Testis (tissue), 3 donors: ENCODE measurements around the gene IL34. TPM values are rescaled to one million over a fixed set of nuclear protein-coding genes. Genes with fewer than 3 reads are reported as not detected.
A peak's percentile ranks its signal among the peaks of the same experiment; 100 is the strongest.
"Not testable (repeated sequence)": the region's sequence is repeated elsewhere in the genome, so short reads cannot be mapped to it uniquely, and the experiment has no call there.

Source experiments
- DNase-seq: peaks from one replicate; pipeline ENCODE4 v3.0.0-alpha.2; 2019
- H3K27ac ChIP-seq, 2 donors: fragments of 200-600 bp; sonication (generic); one replicate each; pipeline ENCODE4 v1.5.1; 2019
- H3K27me3 ChIP-seq: fragments of 200-600 bp; sonication (generic); one replicate; pipeline ENCODE4 v1.5.1; 2019
- H3K36me3 ChIP-seq: fragments of 200-600 bp; sonication (generic); one replicate; pipeline ENCODE4 v1.5.1; 2017; ENCODE audit warnings: low read depth; ENCODE audit errors: missing control alignments
- H3K4me1 ChIP-seq: fragments of 200-600 bp; sonication (generic); one replicate; pipeline ENCODE4 v1.5.1; 2019
- H3K4me3 ChIP-seq, 2 donors: fragments of 200-600 bp; sonication (generic); one replicate each; pipeline ENCODE4 v1.5.1; 2017 to 2019
- H3K9me3 ChIP-seq: fragments of 200-600 bp; sonication (generic); one replicate; pipeline ENCODE4 v1.5.1; 2017
- CTCF ChIP-seq, 3 experiments: fragments of 450-650 bp in 2 of 3; fragments of 200-600 bp in 1 of 3; sonication (generic) in 1 of 3; IDR thresholded peaks; one replicate each; pipeline ENCODE4 v1.5.1; 2016 to 2019; ENCODE audit warnings: antibody characterized with exemption in 3 of 3, mild to moderate bottlenecking in 2 of 3, moderate library complexity in 1 of 3
- POLR2A ChIP-seq: fragments of 450-650 bp; IDR thresholded peaks from one replicate; pipeline ENCODE4 v1.6.1; 2017; ENCODE audit warnings: antibody characterized with exemption, mild to moderate bottlenecking, moderate library complexity
- WGBS, 2 donors: methylation state at CpG; one replicate each; pipeline ENCODE4 v1.1.5; 2018; 5-methylcytosine and 5-hydroxymethylcytosine counted together
- intact Hi-C: fragments of 100-400 bp; cut with DNase I; formaldehyde crosslinking; loops from one replicate; pipeline ENCODE4 v1.15.1; 2023; ENCODE audit warnings: low total_unique reads
- polyA plus RNA-seq: library from polyadenylated mRNA; stranded (reverse); fragments of 350-450 nt; fragmentation: Illumina TruSeq; extraction: RNeasy Lipid Tissue Mini Kit (QIAGEN cat#74804); gene quantifications from one replicate; pipeline ENCODE4 v1.2.3, GENCODE V29; 2014; ENCODE audit warnings: low read depth, low replicate concordance; ENCODE audit not compliant: insufficient read depth
- total RNA-seq, 2 donors: library from RNA; depleted of rRNA; stranded (reverse); fragments of >200 nt; gene quantifications; one replicate each; pipeline ENCODE4 v1.2.3, GENCODE V29; 2016

The IL34 gene
- total and polyA plus RNA-seq, 3 donors from 2014 or later, result 5.4 to 11.9 (median 7.9) TPM

- H3K36me3 ChIP-seq, result no peaks in the 10 kb centered on the region
- no peak for TF ChIP-seq CTCF (IDR thresholded peaks at IDR 0.05)
- TF ChIP-seq POLR2A, result no peak
- peaks cover 16% of the 10 kb centered on the region for H3K4me1 ChIP-seq
- H3K4me3 ChIP-seq, result no peak overlapping the region
- WGBS, 2 donors, result 89 to 100% methylated on average over 1 of the region's 1 CpG
- intact Hi-C loops, result no loop called here
- no peaks in the 10 kb centered on the region for H3K9me3 ChIP-seq
- no peak for DNase-seq
- H3K27ac ChIP-seq, result no peak overlapping the region
- H3K27me3 ChIP-seq, result no peaks in the 10 kb centered on the region
These were observed 3.7 kb upstream of the IL34 start for GRCh38 chr16:70642633-70643032.

DNA sequence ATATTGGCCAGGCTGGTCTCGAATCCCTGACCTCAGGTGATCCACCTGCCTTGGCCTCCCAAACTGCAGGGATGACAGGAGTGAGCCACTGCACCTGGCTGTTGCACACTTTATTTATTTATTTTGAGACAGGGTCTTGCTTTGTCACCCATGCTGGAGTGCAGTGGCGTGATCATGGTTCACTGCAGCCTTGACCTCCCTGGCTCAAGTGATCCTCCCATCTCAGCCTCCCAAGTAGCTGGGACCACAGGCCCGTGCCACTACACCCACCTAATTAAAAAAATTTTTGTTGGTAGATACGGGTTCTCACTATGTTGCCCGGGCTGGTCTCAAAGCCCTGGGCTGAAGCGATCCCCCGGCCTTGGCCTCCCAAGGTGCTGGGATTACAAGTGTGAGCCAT, 3.1 kb upstream of the IL34 start:
- H3K9me3 ChIP-seq, H3K36me3 ChIP-seq, H3K27me3 ChIP-seq, intact Hi-C loops, DNase-seq, H3K27ac ChIP-seq, H3K4me3 ChIP-seq: not testable (repeated sequence)
- whole genome bisulfite sequencing, 2 donors, result 90 to 91% methylated on average over 7 of the region's 7 CpGs
- peaks cover 18% of the 10 kb centered on the region for H3K4me1 ChIP-seq

DNA sequence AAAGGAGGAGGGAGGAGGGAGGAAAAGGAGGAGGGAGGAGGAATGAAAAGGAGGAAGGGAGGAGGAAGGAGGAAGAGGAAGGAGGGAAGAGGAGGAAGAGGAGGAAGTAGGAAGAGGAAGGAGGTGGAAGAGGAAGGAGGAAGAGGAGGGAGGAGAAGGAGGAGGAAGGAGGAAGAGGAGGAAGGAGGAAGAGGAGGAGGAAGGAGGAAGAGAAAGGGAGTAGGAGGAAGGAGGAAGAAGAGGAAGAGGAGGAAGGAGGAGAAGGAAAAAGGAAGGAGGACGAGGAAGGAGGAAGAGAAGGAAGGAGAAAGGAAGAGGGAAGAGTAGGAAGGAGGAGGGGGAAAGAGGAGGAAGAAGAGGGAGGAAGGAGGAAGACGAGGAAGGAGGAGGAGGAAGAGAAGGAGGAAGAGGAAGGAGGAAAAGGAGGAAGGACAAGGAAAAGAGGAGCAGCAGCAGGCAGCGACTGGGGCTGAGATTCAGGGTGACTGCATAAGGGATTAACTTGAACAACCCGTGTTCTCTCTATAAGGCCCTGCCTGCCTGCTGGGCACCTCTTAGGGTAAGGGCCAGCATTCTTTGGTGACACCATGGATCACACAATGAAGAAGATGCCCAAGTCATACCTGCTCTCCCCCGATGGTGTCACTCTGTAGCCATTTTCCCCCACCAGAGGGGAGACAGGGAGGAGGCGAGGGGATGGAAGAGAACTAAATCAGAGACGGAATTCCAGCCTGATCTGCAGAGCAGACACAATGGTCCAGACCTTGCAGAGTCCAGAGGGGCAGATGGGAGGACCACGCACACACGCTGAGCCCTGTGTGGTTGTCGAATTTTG, 1.4 kb upstream of the IL34 start:
- intact Hi-C loops, result no loop called here
- no peak overlapping the region for H3K4me3 ChIP-seq
- WGBS, 2 donors, result 81 to 92% methylated on average over 10 of the region's 10 CpGs
- no peaks in the 10 kb centered on the region for H3K36me3 ChIP-seq
- H3K4me1 ChIP-seq, result peaks cover 18% of the 10 kb centered on the region
- no peaks in the 10 kb centered on the region for H3K27me3 ChIP-seq
- TF ChIP-seq POLR2A (no peak), CTCF (IDR thresholded peaks at IDR 0.05) (no peak)
- no peaks in the 10 kb centered on the region for H3K9me3 ChIP-seq
- no peak overlapping the region for H3K27ac ChIP-seq
- DNase-seq, result no peak

DNA sequence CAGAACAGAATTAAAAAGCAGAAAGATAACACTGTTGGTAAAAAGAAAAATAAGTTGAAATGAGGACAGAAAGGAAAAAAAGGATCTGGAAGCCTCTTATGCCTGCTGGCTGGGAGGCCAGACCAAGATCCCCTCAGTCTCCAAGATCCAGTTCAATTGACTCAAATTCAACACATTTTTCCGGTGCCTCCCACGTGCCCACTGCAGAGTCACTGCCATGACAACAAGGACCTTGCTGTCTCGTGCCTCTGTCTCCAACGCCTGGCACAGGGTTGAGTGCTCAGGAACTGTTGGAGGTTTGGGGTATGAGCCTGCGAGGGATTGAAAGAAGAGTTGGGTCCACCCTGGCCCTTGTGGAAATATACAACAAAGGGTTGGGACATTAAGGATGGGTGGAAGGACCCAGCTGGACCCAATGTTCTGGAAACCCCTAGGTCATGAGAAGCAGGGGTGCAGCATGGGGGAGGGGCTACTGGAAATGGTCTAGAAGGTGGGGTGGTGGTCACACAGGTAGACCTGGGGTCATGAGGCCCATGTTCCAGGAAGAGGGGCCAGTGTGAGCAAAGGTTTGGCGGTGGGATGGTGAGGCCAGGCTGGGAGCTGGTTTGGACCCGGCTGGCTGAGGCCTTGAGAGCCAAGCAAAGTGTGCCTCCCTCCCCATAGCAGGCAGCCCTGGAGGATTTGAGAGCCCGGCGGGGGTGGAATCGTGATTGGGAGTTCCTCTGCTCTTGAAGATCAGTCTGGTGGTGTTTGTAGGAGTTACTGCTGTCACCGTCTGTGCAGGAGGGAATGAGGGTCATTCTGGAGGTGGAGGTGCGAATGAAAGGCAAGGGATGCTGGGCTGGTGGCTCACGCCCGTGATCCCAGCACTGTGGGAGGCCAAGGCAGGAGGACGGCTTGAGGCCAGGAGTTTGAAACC, 1.3 kb downstream of the IL34 start:
- peaks cover 18% of the 10 kb centered on the region for H3K4me1 ChIP-seq

More for the DNA sequence above, 1.3 kb downstream of the IL34 start:
- intact Hi-C loops, result no loop called here
- Histone ChIP-seq H3K27me3 (no peaks in the 10 kb centered on the region), H3K36me3 (no peaks in the 10 kb centered on the region), H3K9me3 (no peaks in the 10 kb centered on the region), H3K27ac (peak overlapping the region; percentile 21 to 50), H3K4me3 (no peak overlapping the region)
- TF ChIP-seq POLR2A, result no peak
- no peak for TF ChIP-seq CTCF (IDR thresholded peaks at IDR 0.05)
- WGBS, 2 donors, result 70 to 75% methylated on average over 15 of the region's 15 CpGs
- peak; percentile 42 for DNase-seq
